HepG2 (cell line): ENCODE measurements around the gene APH1B. TPM values are rescaled to one million over a fixed set of nuclear protein-coding genes. Genes with fewer than 3 reads are reported as not detected.
"Not testable (repeated sequence)": the region's sequence is repeated elsewhere in the genome, so short reads cannot be mapped to it uniquely, and the experiment has no call there.

Source experiments
- ATAC-seq: fragments of 200-7000 bp; cut with Tn5 transposase; 3 replicates; pipeline ENCODE4 v1.9.1; 2020; ENCODE audit warnings: mild to moderate bottlenecking, moderate library complexity
- BruUV-seq: library from RNA; stranded (reverse); fragments of 400-500 nt; replicated peaks from 2 replicates; lab custom pipeline; 2021; lab: Mats Ljungman, UMichigan
- CTCF ChIA-PET: fragments of 300-600 bp; formaldehyde crosslinking; extraction: SDS; loops from one replicate; lab custom pipeline; 2021; ENCODE audit warnings: low total read pairs, inconsistent platforms, low intra/inter-chr PET ratio; lab: Yijun Ruan, JAX
- POLR2A ChIA-PET: fragments of 350-600 bp; sonication (Branson Sonifier 250); formaldehyde crosslinking; loops from one replicate; lab custom pipeline; 2020; ENCODE audit warnings: antibody characterized with exemption, inconsistent platforms; lab: Yijun Ruan, JAX
- DNase-seq: peaks from one replicate; pipeline ENCODE4 v3.0.0-alpha.2; 2015; ENCODE audit warnings: low spot score
- FAIRE-seq: peaks from 3 replicates; lab custom pipeline; 2011; peaks lifted over from hg19 to GRCh38; lab: Jason Lieb, UNC
- H2AFZ ChIP-seq: one replicate; pipeline ENCODE4 v1.6.1; 2011; ENCODE audit warnings: low read length, inconsistent platforms
- H3K27ac ChIP-seq: fragments of 300-600 bp; 3 replicates; pipeline ENCODE4 v1.8.0; 2011; ENCODE audit warnings: mixed run types, mild to moderate bottlenecking, mixed read lengths, low read length, inconsistent platforms; ENCODE audit not compliant: insufficient read depth; ENCODE audit errors: extremely low read length
- H3K27me3 ChIP-seq, 2 experiments: fragments of 200-600 bp in 1 of 2; 2 replicates in 1 of 2; 3 replicates in 1 of 2; pipeline versions ENCODE4 v1.6.0 to v1.8.0; 2011; ENCODE audit warnings: low read length in 2 of 2, mild to moderate bottlenecking in 2 of 2, moderate library complexity in 2 of 2, inconsistent platforms in 1 of 2; ENCODE audit not compliant: insufficient read depth in 2 of 2, control insufficient read depth in 1 of 2
- H3K36me3 ChIP-seq, 2 experiments: fragments of 200-600 bp in 1 of 2; replicated peaks in 1 of 2; 2 replicates in 1 of 2; 3 replicates in 1 of 2; pipeline versions ENCODE4 v1.5.1 to v1.8.0; 2011; ENCODE audit warnings: low read length in 2 of 2, inconsistent platforms in 1 of 2; ENCODE audit not compliant: insufficient read depth in 2 of 2, control insufficient read depth in 1 of 2
- H3K4me1 ChIP-seq: 2 replicates; pipeline ENCODE4 v1.5.1; 2012; ENCODE audit warnings: low read length, inconsistent platforms; ENCODE audit not compliant: insufficient read depth
- H3K4me2 ChIP-seq: 2 replicates; pipeline ENCODE4 v1.6.0; 2011; ENCODE audit warnings: low read depth, low read length, inconsistent platforms
- H3K4me3 ChIP-seq, 3 experiments: fragments of 200-600 bp in 1 of 3; sonication (generic), shearing (Covaris generic) in 1 of 3; replicated peaks in 1 of 3; 2 replicates each; pipeline ENCODE4 v1.5.1; 2011 to 2016; ENCODE audit warnings: low read length in 3 of 3, inconsistent platforms in 2 of 3, low read depth in 2 of 3, mild to moderate bottlenecking in 2 of 3, control low read depth in 1 of 3, mixed read lengths in 1 of 3; ENCODE audit not compliant: insufficient read depth in 1 of 3
- H3K79me2 ChIP-seq: one replicate; pipeline ENCODE4 v1.6.1; 2011; ENCODE audit warnings: low read length, inconsistent platforms; ENCODE audit not compliant: insufficient read depth
- H3K9ac ChIP-seq: 2 replicates; pipeline ENCODE4 v1.6.0; 2011; ENCODE audit warnings: mild to moderate bottlenecking, low read depth, low read length, inconsistent platforms; ENCODE audit not compliant: insufficient read depth
- H3K9me3 ChIP-seq: 2 replicates; pipeline ENCODE4 v1.5.1; 2012; ENCODE audit warnings: mild to moderate bottlenecking, low read length
- H4K20me1 ChIP-seq: 2 replicates; pipeline ENCODE4 v1.6.0; 2011; ENCODE audit warnings: inconsistent platforms, mild to moderate bottlenecking, low read length, moderate library complexity; ENCODE audit not compliant: insufficient read depth
- AHR ChIP-seq: IDR thresholded peaks from 2 replicates; pipeline ENCODE4 v1.6.1; 2018; ENCODE audit warnings: missing genetic modification reagents, missing compliant biosample characterization
- FOXA1 ChIP-seq, 2 experiments: fragments of 450-650 bp in 1 of 2; sonication (generic) in 1 of 2; formaldehyde crosslinking in 1 of 2; IDR thresholded peaks; 2 replicates each; pipeline versions ENCODE4 v1.4.0 to v1.6.1; 2016 to 2020; ENCODE audit warnings: missing genetic modification reagents in 1 of 2
- KAT7 ChIP-seq: IDR thresholded peaks from 2 replicates; pipeline ENCODE4 v1.6.1; 2018; ENCODE audit warnings: borderline replicate concordance, missing compliant biosample characterization
- NFIC ChIP-seq: IDR thresholded peaks from 2 replicates; pipeline ENCODE4 v1.6.1; 2012; ENCODE audit warnings: mild to moderate bottlenecking, low read length, inconsistent platforms
- ZNF224 ChIP-seq: sonication (generic); formaldehyde crosslinking; IDR thresholded peaks from 2 replicates; pipeline ENCODE4 v1.5.0; 2020; ENCODE audit warnings: mild to moderate bottlenecking, missing genetic modification reagents
- WGBS: methylation state at CpG from one replicate; pipeline ENCODE4 v1.1.6; 2017; ENCODE audit warnings: low lambda C conversion rate; 5-methylcytosine and 5-hydroxymethylcytosine counted together
- in situ Hi-C: cut with HindIII; loops from 2 replicates; pipeline ENCODE4 v1.10.0; 2017; ENCODE audit warnings: low pct_unique_long_range_greater_than_20kb; ENCODE audit not compliant: extremely low pct_ligation_motif_present
- intact Hi-C: fragments of 100-400 bp; cut with micrococcal nuclease; formaldehyde crosslinking; loops from one replicate; pipeline ENCODE4 v1.10.0; 2022; ENCODE audit not compliant: unreplicated experiment
- polyA plus RNA-seq, 8 experiments: library from polyadenylated mRNA; depleted of rRNA in 3 of 8; stranded (reverse) in 7 of 8; unstranded in 1 of 8; fragments of >200 nt; fragmentation: Illumina TruSeq in 4 of 8; extraction: Trizol in 4 of 8; gene quantifications; 2 replicates each; pipeline versions ENCODE4 v1.2.1 to v1.2.3, GENCODE V29; 2011 to 2016; ENCODE audit warnings: low read depth in 4 of 8, missing spikeins in 1 of 8, mixed read lengths in 1 of 8; ENCODE audit not compliant: insufficient read depth in 1 of 8
- total RNA-seq, 5 experiments: library from RNA; depleted of rRNA; stranded (reverse); fragments of >200 nt; fragmentation: Illumina TruSeq; extraction: Trizol; gene quantifications; 2 replicates each; pipeline ENCODE4 v1.2.3, GENCODE V29; 2016; ENCODE audit warnings: low read depth in 1 of 5
- TF ChIP-seq, protein P1 (sequence below): sonication (generic); formaldehyde crosslinking; IDR thresholded peaks from 2 replicates; pipeline ENCODE4 v1.4.0; 2020; ENCODE audit warnings: mild to moderate bottlenecking, missing genetic modification reagents

The APH1B gene
- total and polyA plus RNA-seq, 2 of the 13 experiments (the other 11 are each of a cell fraction or from before 2014, with no cell fraction given): 0.45 to 1.00 TPM

DNA sequence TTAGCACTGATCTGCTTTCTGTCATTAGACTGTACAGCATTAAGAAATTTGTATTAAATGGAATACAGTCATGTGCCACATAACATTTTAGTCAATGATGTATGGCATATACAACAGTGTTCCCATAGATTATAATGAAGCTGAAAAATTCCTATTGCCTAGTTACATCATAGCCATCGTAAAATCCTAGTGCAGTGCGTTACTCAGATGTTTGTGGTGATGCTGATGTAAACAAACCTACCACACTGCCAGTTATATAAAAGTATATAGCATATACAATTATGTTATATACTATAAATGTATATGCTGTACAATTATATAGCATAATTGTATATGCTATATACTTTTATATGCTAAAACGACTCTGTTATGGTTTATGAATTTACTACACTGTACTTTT, 41.7 kb downstream of the APH1B start:
- Histone ChIP-seq H4K20me1 (no peaks in the 10 kb centered on the region), H3K27me3 (peaks cover 1 to 5% of the 10 kb centered on the region in 2 experiments; a peak in 3 of 5 replicates), H3K4me2 (no peak overlapping the region), H2AFZ (no peak overlapping the region), H3K79me2 (no peaks in the 10 kb centered on the region), H3K36me3 (no peaks in the 10 kb centered on the region), H3K9ac (no peak overlapping the region), H3K4me1 (0 out of 2 replicates have a peak, but pooled peaks cover 5% of the 10 kb centered on the region), H3K4me3 (no peak overlapping the region), H3K9me3 (no peaks in the 10 kb centered on the region), H3K27ac (no peak overlapping the region)
- intact Hi-C loops (no loop called here), in situ Hi-C loops (no loop called here)
- POLR2A ChIA-PET: no interaction called here
- WGBS: 23% methylated on average over 3 of the region's 3 CpGs
- CTCF ChIA-PET: no interaction called here
- DNase-seq: no peak
- BruUV-seq: no TSS peak
- no peak for ATAC-seq
- no peak for TF ChIP-seq ZNF224
- TF ChIP-seq, protein P1, sequence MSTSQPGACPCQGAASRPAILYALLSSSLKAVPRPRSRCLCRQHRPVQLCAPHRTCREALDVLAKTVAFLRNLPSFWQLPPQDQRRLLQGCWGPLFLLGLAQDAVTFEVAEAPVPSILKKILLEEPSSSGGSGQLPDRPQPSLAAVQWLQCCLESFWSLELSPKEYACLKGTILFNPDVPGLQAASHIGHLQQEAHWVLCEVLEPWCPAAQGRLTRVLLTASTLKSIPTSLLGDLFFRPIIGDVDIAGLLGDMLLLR: no peak
- no peak for TF ChIP-seq KAT7 (CRISPR knock-in tag)
- TF ChIP-seq NFIC: no peak
- TF ChIP-seq AHR (CRISPR knock-in tag): no peak
- no peak for TF ChIP-seq FOXA1 (IDR thresholded peaks at IDR 0.05)
- TF ChIP-seq FOXA1 (CRISPR knock-in tag; IDR thresholded peaks at IDR 0.05): no peak
- no peak for FAIRE-seq

DNA sequence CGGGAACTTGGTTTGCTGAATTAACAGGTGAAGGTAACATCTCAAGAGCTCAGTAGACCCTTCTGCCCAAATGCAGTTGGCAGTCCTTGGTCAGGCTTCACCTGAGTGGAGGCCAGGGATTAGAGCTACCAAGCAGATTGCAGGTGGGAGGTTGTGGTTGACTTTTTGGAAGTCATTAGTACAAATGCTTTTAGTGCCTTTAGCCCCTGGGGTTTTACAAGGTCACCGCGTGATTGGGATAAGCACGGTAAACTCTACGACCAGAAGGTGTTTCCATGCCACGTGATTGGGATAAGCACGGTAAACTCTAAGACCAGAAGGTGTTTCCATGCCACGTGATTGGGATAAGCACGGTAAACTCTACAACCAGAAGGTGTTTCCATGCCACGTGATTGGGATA, 43.0 kb downstream of the APH1B start:
- H2AFZ ChIP-seq, H3K4me2 ChIP-seq, CTCF ChIA-PET, FAIRE-seq, H3K9me3 ChIP-seq, H4K20me1 ChIP-seq, POLR2A ChIA-PET, H3K4me3 ChIP-seq, H3K36me3 ChIP-seq, H3K27ac ChIP-seq, DNase-seq, H3K79me2 ChIP-seq, H3K4me1 ChIP-seq, intact Hi-C loops, in situ Hi-C loops, ATAC-seq, H3K27me3 ChIP-seq, H3K9ac ChIP-seq, BruUV-seq: not testable (repeated sequence)
- 85% methylated on average over 10 of the region's 10 CpGs for WGBS

DNA sequence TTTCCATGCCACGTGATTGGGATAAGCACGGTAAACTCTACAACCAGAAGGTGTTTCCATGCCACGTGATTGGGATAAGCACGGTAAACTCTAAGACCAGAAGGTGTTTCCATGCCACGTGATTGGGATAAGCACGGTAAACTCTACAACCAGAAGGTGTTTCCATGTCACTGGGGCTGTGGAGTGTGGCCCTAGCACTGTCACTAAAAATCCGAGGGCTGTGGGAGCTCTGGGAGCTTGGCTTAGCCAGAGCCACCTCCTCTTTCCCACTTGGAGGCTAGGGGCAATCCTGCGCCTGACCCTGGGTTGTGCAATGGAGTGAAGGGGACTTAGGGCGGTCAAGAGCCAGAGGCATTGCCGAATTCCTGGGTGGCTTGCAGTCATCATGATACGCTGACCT, 43.6 kb downstream of the APH1B start:
- ATAC-seq, H3K27me3 ChIP-seq, H3K9ac ChIP-seq, H3K4me1 ChIP-seq, H4K20me1 ChIP-seq, H3K27ac ChIP-seq, in situ Hi-C loops, BruUV-seq, H3K79me2 ChIP-seq, H3K36me3 ChIP-seq, H2AFZ ChIP-seq, DNase-seq, CTCF ChIA-PET, intact Hi-C loops, FAIRE-seq, H3K9me3 ChIP-seq, H3K4me2 ChIP-seq, POLR2A ChIA-PET, H3K4me3 ChIP-seq: not testable (repeated sequence)
- 45% methylated on average over 5 of the region's 11 CpGs for WGBS
